ENCODE data around the gene NF2.

The NF2 gene

GRCh38 chr22:29701155-29701999 is 97.9 kb downstream of the NF2 start:
- DNase-seq (ENCODE audit: low read depth, low spot score), result no peak

GRCh38 chr22:29702000-29702930 is 98.8 kb downstream of the NF2 start:
- DNase-seq (ENCODE audit: low read depth, low spot score), result no peak

GRCh38 chr22:29702931-29703501 is 99.6 kb downstream of the NF2 start:
- no peak for DNase-seq (ENCODE audit: low read depth, low spot score)

GRCh38 chr22:29703569-29704195 is 100.2 kb downstream of the NF2 start:
- DNase-seq (ENCODE audit: low read depth, low spot score), result no peak

- DNase-seq (ENCODE audit: low read depth, low spot score), result no peak
Observed at GRCh38 chr22:29704528-29705285, 101.3 kb downstream of the NF2 start.

- DNase-seq (ENCODE audit: low read depth, low spot score), result no peak
Observed at GRCh38 chr22:29705651-29706050, 102.2 kb downstream of the NF2 start.

- DNase-seq (ENCODE audit: low read depth, low spot score), result no peak
Observed at GRCh38 chr22:29706486-29706885, 103.1 kb downstream of the NF2 start.

- DNase-seq (ENCODE audit: low read depth, low spot score), result no peak
Observed at GRCh38 chr22:29707010-29707409, 103.6 kb downstream of the NF2 start.

GRCh38 chr22:29707471-29707870 is 104.0 kb downstream of the NF2 start:
- DNase-seq (ENCODE audit: low read depth, low spot score), result no peak

- DNase-seq (ENCODE audit: low read depth, low spot score), result no peak
Observed at GRCh38 chr22:29710193-29710592, 106.8 kb downstream of the NF2 start.

- DNase-seq (ENCODE audit: low read depth, low spot score), result no peak
Observed at GRCh38 chr22:29710922-29711593, 107.6 kb downstream of the NF2 start.

GRCh38 chr22:29712119-29712518 is 108.7 kb downstream of the NF2 start:
- DNase-seq (ENCODE audit: low read depth, low spot score), result no peak

- no peak for DNase-seq (ENCODE audit: low read depth, low spot score)
Observed at GRCh38 chr22:29713156-29713727, 109.8 kb downstream of the NF2 start.

- no peak for DNase-seq (ENCODE audit: low read depth, low spot score)
Observed at GRCh38 chr22:29715240-29715639, 111.8 kb downstream of the NF2 start.

GRCh38 chr22:29715705-29716104 is 112.3 kb downstream of the NF2 start:
- DNase-seq (ENCODE audit: low read depth, low spot score), result no peak

- no peak for DNase-seq (ENCODE audit: low read depth, low spot score)
Observed at GRCh38 chr22:29716814-29717545, 113.5 kb downstream of the NF2 start.

- no peak for DNase-seq (ENCODE audit: low read depth, low spot score)
Observed at GRCh38 chr22:29717789-29718188, 114.4 kb downstream of the NF2 start.

- no peak for DNase-seq (ENCODE audit: low read depth, low spot score)
Observed at GRCh38 chr22:29718949-29719898, 115.8 kb downstream of the NF2 start.

Data from activated naive CD8-positive, alpha-beta T cell treated with anti-CD3 and anti-CD28 coated beads, Interleukin-2, amount 50 U/mL, for 16 hours (primary cell).